Duodenal mucosa (tissue), 2 donors: Measurements from ENCODE around the gene AMOTL1.
A peak's percentile ranks its signal among the peaks of the same experiment; 100 is the strongest.

ENCODE experiments used
- H3K27ac ChIP-seq: one replicate; pipeline ENCODE4 v1.7.0; 2013; ENCODE audit warnings: low read depth, low read length
- H3K27me3 ChIP-seq, 2 donors: one replicate each; pipeline ENCODE4 v1.7.0; 2013; ENCODE audit warnings: low read length in 2 of 2, control low read depth in 1 of 2; ENCODE audit not compliant: insufficient read depth in 2 of 2, control insufficient read depth in 1 of 2
- H3K36me3 ChIP-seq, 2 donors: one replicate each; pipeline ENCODE4 v1.7.0; 2013; ENCODE audit warnings: low read length in 2 of 2, control low read depth in 1 of 2; ENCODE audit not compliant: insufficient read depth in 2 of 2, control insufficient read depth in 1 of 2
- H3K4me1 ChIP-seq, 2 donors: one replicate each; pipeline ENCODE4 v1.7.0; 2013; ENCODE audit warnings: low read length in 2 of 2, control low read depth in 1 of 2; ENCODE audit not compliant: insufficient read depth in 2 of 2, control insufficient read depth in 1 of 2
- H3K4me3 ChIP-seq, 2 donors: one replicate each; pipeline ENCODE4 v1.7.0; 2013; ENCODE audit warnings: low read length in 2 of 2, low read depth in 1 of 2
- H3K9ac ChIP-seq, 2 donors: one replicate each; pipeline ENCODE4 v1.7.0; 2013; ENCODE audit warnings: low read length in 2 of 2, low read depth in 1 of 2
- H3K9me3 ChIP-seq, 2 donors: one replicate each; pipeline ENCODE4 v1.7.0; 2013; ENCODE audit warnings: low read length in 2 of 2, control low read depth in 1 of 2; ENCODE audit not compliant: control insufficient read depth in 1 of 2

The AMOTL1 gene

DNA sequence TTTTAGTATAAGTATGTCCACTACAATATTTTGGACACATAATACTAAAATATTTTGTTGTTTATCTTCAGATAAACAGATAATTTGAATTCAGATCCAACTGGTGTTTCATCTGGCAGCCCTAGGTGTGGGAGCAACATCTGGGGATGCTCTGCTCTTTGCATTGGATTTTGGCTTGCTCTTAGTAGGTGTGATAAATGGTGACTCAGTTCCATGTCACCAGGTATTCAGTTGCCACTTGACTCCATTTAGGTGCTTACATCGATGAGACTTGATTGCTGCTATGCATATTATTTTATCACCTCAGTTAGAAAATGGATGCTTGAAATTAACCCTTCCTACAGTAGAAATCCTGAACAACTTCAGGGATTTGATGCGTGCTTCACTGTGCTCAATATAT, 13.3 kb upstream of the AMOTL1 start:
- Histone ChIP-seq H3K4me3 (no peak overlapping the region), H3K27me3 (no peaks in the 10 kb centered on the region), H3K4me1 (peaks cover 0 to 7% of the 10 kb centered on the region in 2 donors), H3K36me3 (no peaks in the 10 kb centered on the region), H3K9me3 (no peaks in the 10 kb centered on the region), H3K27ac (no peak overlapping the region), H3K9ac (no peak overlapping the region)

DNA sequence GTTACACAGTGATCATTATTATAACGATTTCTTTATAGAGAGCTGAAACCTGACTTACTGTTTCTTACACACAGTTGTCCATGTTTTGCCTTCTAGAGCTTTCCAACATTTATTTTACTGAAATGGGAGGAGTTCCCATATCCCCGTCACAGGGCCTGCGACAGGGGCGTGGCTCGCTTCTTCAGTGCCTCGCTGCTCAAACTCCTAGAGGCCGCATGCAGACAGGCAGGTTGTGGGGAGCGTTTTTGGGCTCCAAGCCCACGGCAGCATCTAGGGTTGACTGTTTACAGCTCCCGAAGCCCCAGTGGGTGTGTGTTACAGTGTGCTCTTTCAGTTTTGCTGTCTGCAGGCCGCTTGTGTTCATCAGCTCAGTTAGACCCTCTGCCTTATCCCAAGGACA, 12.7 kb upstream of the AMOTL1 start:
- no peaks in the 10 kb centered on the region for H3K27me3 ChIP-seq
- H3K4me3 ChIP-seq, result no peak overlapping the region
- no peaks in the 10 kb centered on the region for H3K36me3 ChIP-seq
- H3K4me1 ChIP-seq, result peaks cover 0 to 4% of the 10 kb centered on the region in 2 donors
- H3K27ac ChIP-seq, result no peak overlapping the region
- no peak overlapping the region for H3K9ac ChIP-seq
- H3K9me3 ChIP-seq, result no peaks in the 10 kb centered on the region

DNA sequence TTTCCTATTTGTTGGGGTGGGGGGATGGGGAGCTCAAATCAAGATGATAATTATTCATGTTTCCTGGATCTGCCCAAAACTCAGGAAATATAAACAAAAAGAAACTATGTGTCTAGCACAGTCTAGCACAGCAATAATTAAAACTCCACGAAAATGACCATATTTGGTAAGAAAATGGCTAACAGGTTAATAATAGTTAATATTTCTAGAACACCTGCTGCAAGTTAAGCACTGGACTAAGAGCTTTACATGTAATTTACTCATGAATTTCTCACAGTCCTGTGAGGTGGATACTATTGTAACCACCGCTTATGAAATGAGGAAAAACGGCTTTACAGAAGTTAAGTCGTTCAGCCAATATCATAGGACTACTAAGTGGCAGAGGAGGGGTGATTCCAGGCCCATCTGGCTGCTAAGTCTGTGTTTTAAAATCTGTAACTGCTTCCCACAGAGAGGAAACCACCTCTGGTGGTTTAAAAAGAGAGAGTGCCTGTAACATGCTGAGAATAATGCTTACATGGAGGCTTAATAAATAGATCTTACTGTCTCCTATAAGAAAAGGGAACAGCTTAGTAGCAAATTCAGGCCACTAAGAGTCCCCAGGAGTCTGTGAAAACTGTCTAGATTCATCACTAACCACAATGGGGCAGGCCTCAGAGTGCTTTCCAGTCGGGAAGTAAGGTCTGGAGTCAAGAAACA, 11.0 kb upstream of the AMOTL1 start:
- Histone ChIP-seq H3K27me3 (no peaks in the 10 kb centered on the region), H3K9me3 (no peaks in the 10 kb centered on the region), H3K4me1 (no peaks in the 10 kb centered on the region), H3K4me3 (no peak overlapping the region), H3K9ac (no peak overlapping the region), H3K36me3 (no peaks in the 10 kb centered on the region), H3K27ac (no peak overlapping the region)

GRCh38 chr11:94758666-94759065, 9.5 kb upstream of the AMOTL1 start:
- Histone ChIP-seq H3K27ac (no peak overlapping the region), H3K27me3 (no peaks in the 10 kb centered on the region), H3K9me3 (no peaks in the 10 kb centered on the region), H3K36me3 (no peaks in the 10 kb centered on the region), H3K4me1 (no peaks in the 10 kb centered on the region), H3K9ac (no peak overlapping the region), H3K4me3 (no peak overlapping the region)

DNA sequence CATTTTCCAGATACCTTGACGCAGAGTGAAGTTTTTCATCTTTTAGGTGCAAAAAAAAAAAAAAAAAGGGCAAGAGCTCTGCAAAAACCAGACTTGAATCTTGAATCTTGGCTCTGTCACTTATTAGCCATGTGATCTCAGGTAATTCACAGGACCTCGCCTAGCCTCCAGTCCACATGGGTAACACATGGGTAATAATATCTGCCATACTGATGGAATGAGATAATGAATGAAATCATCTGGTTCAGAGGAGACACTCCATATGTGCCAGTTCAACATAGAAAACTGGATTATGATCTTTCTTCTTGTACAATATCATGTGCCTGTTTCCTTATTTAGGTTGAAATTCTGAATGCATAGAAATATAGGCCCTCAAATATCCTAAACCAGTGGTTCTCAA, 8.6 kb upstream of the AMOTL1 start:
- H3K36me3 ChIP-seq, result no peaks in the 10 kb centered on the region
- no peaks in the 10 kb centered on the region for H3K9me3 ChIP-seq
- H3K4me1 ChIP-seq, result no peaks in the 10 kb centered on the region
- no peak overlapping the region for H3K27ac ChIP-seq
- no peak overlapping the region for H3K9ac ChIP-seq
- H3K27me3 ChIP-seq, result no peaks in the 10 kb centered on the region
- no peak overlapping the region for H3K4me3 ChIP-seq

DNA sequence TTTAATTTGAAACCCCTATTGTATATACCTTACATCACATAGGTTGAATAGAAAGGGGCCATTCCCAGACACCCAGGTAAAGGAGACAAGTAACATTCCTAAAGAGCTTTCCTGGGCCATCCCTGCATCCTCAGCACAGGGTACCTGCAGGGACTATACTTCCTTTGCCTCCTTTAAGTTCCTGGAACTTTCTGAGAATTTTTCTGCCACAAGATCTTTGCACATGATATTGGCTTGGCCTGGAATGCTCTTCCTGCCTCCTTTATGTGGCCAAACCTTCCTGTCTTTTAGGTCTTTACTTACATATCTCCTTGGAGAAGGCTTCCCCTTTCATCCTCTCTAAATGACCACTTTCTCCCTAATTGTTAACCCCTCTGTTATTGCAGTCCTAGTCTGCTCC, 7.9 kb upstream of the AMOTL1 start:
- H3K9ac ChIP-seq, result no peak overlapping the region
- H3K4me3 ChIP-seq, result no peak overlapping the region
- H3K4me1 ChIP-seq, result no peaks in the 10 kb centered on the region
- no peak overlapping the region for H3K27ac ChIP-seq
- H3K9me3 ChIP-seq, result no peaks in the 10 kb centered on the region
- no peaks in the 10 kb centered on the region for H3K36me3 ChIP-seq
- no peaks in the 10 kb centered on the region for H3K27me3 ChIP-seq

- H3K27ac ChIP-seq, result no peak overlapping the region
- H3K36me3 ChIP-seq, result no peaks in the 10 kb centered on the region
- H3K4me1 ChIP-seq, result no peaks in the 10 kb centered on the region
- H3K4me3 ChIP-seq, result no peak overlapping the region
- H3K9ac ChIP-seq, result no peak overlapping the region
- H3K27me3 ChIP-seq, result peaks cover 0 to 7% of the 10 kb centered on the region in 2 donors
- H3K9me3 ChIP-seq, result no peaks in the 10 kb centered on the region
Measured at GRCh38 chr11:94762208-94762607, 5.9 kb upstream of the AMOTL1 start.

GRCh38 chr11:94762995-94763394, 5.2 kb upstream of the AMOTL1 start:
- Histone ChIP-seq H3K4me3 (no peak overlapping the region), H3K27me3 (peaks cover 0 to 11% of the 10 kb centered on the region in 2 donors), H3K27ac (no peak overlapping the region), H3K9me3 (no peaks in the 10 kb centered on the region), H3K4me1 (peaks cover 0 to 5% of the 10 kb centered on the region in 2 donors), H3K9ac (no peak overlapping the region), H3K36me3 (no peaks in the 10 kb centered on the region)

DNA sequence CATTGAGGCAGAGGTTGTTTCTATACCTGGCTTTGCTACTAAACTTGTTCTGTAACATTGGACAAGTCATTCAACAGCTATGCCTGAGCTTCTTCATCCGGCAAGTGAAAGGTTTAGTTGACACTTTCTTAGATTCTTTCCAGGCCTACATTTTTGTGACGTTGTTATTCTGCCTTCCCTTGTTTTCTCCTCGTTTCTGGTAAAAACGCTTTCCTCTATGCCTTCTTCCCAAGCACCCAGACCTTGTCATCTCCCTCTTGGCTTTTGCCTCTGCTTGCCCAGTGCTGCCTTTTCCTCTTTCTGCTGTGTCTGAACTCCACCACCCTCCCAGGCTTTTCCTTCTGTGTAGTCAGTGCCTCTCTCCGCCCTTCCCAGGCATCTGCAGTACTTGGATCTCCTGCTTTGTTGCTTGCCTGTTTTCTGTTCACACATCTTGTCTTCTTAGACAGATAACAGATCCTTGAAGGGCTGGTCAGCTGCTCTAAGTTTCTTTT, 1.4 kb upstream of the AMOTL1 start:
- H3K4me3 ChIP-seq, result no peak overlapping the region
- H3K36me3 ChIP-seq, result no peaks in the 10 kb centered on the region
- H3K9me3 ChIP-seq, result no peaks in the 10 kb centered on the region
- H3K4me1 ChIP-seq, result peaks cover 12 to 13% of the 10 kb centered on the region in 2 donors
- H3K27me3 ChIP-seq, result peaks cover 3 to 11% of the 10 kb centered on the region in 2 donors
- H3K9ac ChIP-seq, result peak overlapping the region in 1 of 2 donors; percentile 27
- H3K27ac ChIP-seq, result no peak overlapping the region

GRCh38 chr11:94767291-94767690, 865 bp upstream of the AMOTL1 start:
- Histone ChIP-seq H3K36me3 (no peaks in the 10 kb centered on the region), H3K4me3 (no peak overlapping the region), H3K27ac (peak overlapping the region; percentile 30), H3K9ac (peak overlapping the region in 1 of 2 donors; percentile 27), H3K27me3 (peaks cover 3 to 11% of the 10 kb centered on the region in 2 donors), H3K4me1 (peaks cover 12 to 13% of the 10 kb centered on the region in 2 donors), H3K9me3 (no peaks in the 10 kb centered on the region)
